PC-9 (cell line): Measurements from ENCODE around the gene OR10A4. TPM values are rescaled to one million over a fixed set of nuclear protein-coding genes. Genes with fewer than 3 reads are reported as not detected.
A peak's percentile ranks its signal among the peaks of the same experiment; 100 is the strongest.

Experiments
- BruUV-seq: library from RNA; stranded (reverse); fragments of 400-500 nt; replicated peaks from 2 replicates; lab custom pipeline; 2021; lab: Mats Ljungman, UMichigan
- CTCF ChIA-PET: fragments of 300-600 bp; sonication (Branson Sonifier 250); formaldehyde crosslinking; loops from one replicate; lab custom pipeline; 2022; ENCODE audit warnings: antibody characterized with exemption; lab: Charles Lee
- POLR2A ChIA-PET: fragments of 300-600 bp; sonication (Branson Sonifier 250); formaldehyde crosslinking; loops from one replicate; lab custom pipeline; 2022; ENCODE audit warnings: antibody characterized with exemption; ENCODE audit not compliant: unreplicated experiment; lab: Charles Lee
- DNase-seq, 2 experiments: peaks; one replicate each; pipeline versions ENCODE4 v3.0.0 to v3.0.0-alpha.2; 2015 to 2022; ENCODE audit warnings: mixed read lengths in 1 of 2
- H2AFZ ChIP-seq: fragments of 200-600 bp; sonication (generic); 2 replicates; pipeline ENCODE4 v1.8.1; 2017; ENCODE audit warnings: antibody characterized with exemption
- H3F3A ChIP-seq: fragments of 200-600 bp; sonication (generic); 2 replicates; pipeline ENCODE4 v1.8.1; 2017; ENCODE audit warnings: antibody characterized with exemption, mild to moderate bottlenecking, low read depth; ENCODE audit not compliant: insufficient read depth
- H3K27ac ChIP-seq: fragments of 200-600 bp; sonication (generic); 2 replicates; pipeline ENCODE4 v1.6.1; 2016; ENCODE audit warnings: mixed run types
- H3K27me3 ChIP-seq: fragments of 200-600 bp; sonication (generic); 2 replicates; pipeline ENCODE4 v1.6.1; 2016; ENCODE audit warnings: low read depth, mixed run types; ENCODE audit not compliant: insufficient read depth
- H3K36me3 ChIP-seq: fragments of 200-600 bp; sonication (generic); 2 replicates; pipeline ENCODE4 v1.6.1; 2016; ENCODE audit warnings: low read depth, mixed run types
- H3K4me1 ChIP-seq: fragments of 200-600 bp; sonication (generic); replicated peaks from 2 replicates; pipeline ENCODE4 v1.6.1; 2016; ENCODE audit warnings: mixed run types; ENCODE audit not compliant: insufficient read depth
- H3K4me2 ChIP-seq: fragments of 200-600 bp; sonication (generic); 2 replicates; pipeline ENCODE4 v1.6.1; 2017; ENCODE audit warnings: mixed run types
- H3K4me3 ChIP-seq: fragments of 200-600 bp; sonication (generic); 2 replicates; pipeline ENCODE4 v1.6.1; 2016; ENCODE audit warnings: mixed run types
- H3K79me2 ChIP-seq: fragments of 200-600 bp; sonication (generic); 2 replicates; pipeline ENCODE4 v1.6.1; 2017; ENCODE audit warnings: low read depth, mixed run types
- H3K9me2 ChIP-seq: fragments of 200-600 bp; sonication (generic); 2 replicates; pipeline ENCODE4 v1.8.1; 2017; ENCODE audit warnings: mild to moderate bottlenecking; ENCODE audit not compliant: insufficient read depth
- H3K9me3 ChIP-seq: fragments of 200-600 bp; sonication (generic); 2 replicates; pipeline ENCODE4 v1.8.1; 2016; ENCODE audit warnings: low read depth; ENCODE audit not compliant: insufficient read depth
- H4K20me1 ChIP-seq: fragments of 200-600 bp; sonication (generic); 2 replicates; pipeline ENCODE4 v1.8.1; 2017; ENCODE audit not compliant: insufficient read depth
- CTCF ChIP-seq: fragments of 200-600 bp; sonication (generic); conservative IDR thresholded peaks from 2 replicates; pipeline ENCODE4 v1.6.1; 2017; ENCODE audit warnings: mixed run types, antibody characterized with exemption, mild to moderate bottlenecking, moderate library complexity
- EZH2 ChIP-seq: fragments of 200-600 bp; sonication (generic); IDR thresholded peaks from 2 replicates; pipeline ENCODE4 v1.8.0; 2017; ENCODE audit warnings: antibody characterized with exemption, low read depth
- intact Hi-C: fragments of 100-400 bp; cut with micrococcal nuclease; formaldehyde crosslinking; loops from one replicate; pipeline ENCODE4 v1.10.0; 2022; ENCODE audit not compliant: unreplicated experiment
- total RNA-seq: library from RNA; stranded (reverse); gene quantifications from 2 replicates; pipeline ENCODE4 v1.2.3, GENCODE V29; 2021

OR10A4 gene
- total RNA-seq, 1 experiment from 2014 or later, result not detected

GRCh38 chr11:6855971-6856541, 20.4 kb upstream of the OR10A4 start:
- Histone ChIP-seq H4K20me1 (no peaks in the 10 kb centered on the region), H3K36me3 (no peaks in the 10 kb centered on the region), H3K4me1 (no peaks in the 10 kb centered on the region), H3K79me2 (no peaks in the 10 kb centered on the region), H3K9me3 (no peaks in the 10 kb centered on the region), H3F3A (no peaks in the 10 kb centered on the region), H3K9me2 (no peaks in the 10 kb centered on the region), H3K27me3 (no peaks in the 10 kb centered on the region), H3K4me2 (no peak overlapping the region), H3K4me3 (no peak overlapping the region), H2AFZ (no peak overlapping the region), H3K27ac (no peak overlapping the region)
- intact Hi-C loops, result no loop called here
- ChIA-PET POLR2A (no interaction called here), CTCF (no interaction called here)
- peak in 1 of 2 experiments; percentile 10 for DNase-seq
- BruUV-seq, result no TSS peak
- no peak for TF ChIP-seq EZH2
- TF ChIP-seq CTCF, result no peak

- no peak for DNase-seq
These were observed 19.6 kb upstream of the OR10A4 start for GRCh38 chr11:6856871-6857270.

GRCh38 chr11:6862961-6863360, 13.5 kb upstream of the OR10A4 start, which contains the start of gene OR10A2:
Gene OR10A2, plus strand, starts transcription at chr11:6863057. Its CDS starts 6,698 bp downstream, at chr11:6869755.
- H3F3A ChIP-seq, result no peaks in the 10 kb centered on the region
- no peaks in the 10 kb centered on the region for H3K36me3 ChIP-seq
- H3K4me2 ChIP-seq, result no peak within 1 kb of the TSS
- intact Hi-C loops, result no loop called here
- ChIA-PET CTCF (no interaction called here), POLR2A (no interaction called here)
- BruUV-seq, result no TSS peak
- H3K9me2 ChIP-seq, result no peaks in the 10 kb centered on the region
- no peak within 1 kb of the TSS for H3K27ac ChIP-seq
- no peaks in the 10 kb centered on the region for H3K27me3 ChIP-seq
- no peak for TF ChIP-seq CTCF
- no peak for TF ChIP-seq EZH2
- H2AFZ ChIP-seq, result no peak within 1 kb of the TSS
- no peak within 1 kb of the TSS for H3K4me3 ChIP-seq
- H3K4me1 ChIP-seq, result no peaks in the 10 kb centered on the region
- H4K20me1 ChIP-seq, result no peaks in the 10 kb centered on the region
- no peaks in the 10 kb centered on the region for H3K79me2 ChIP-seq
- H3K9me3 ChIP-seq, result no peaks in the 10 kb centered on the region
- no peak for DNase-seq

More at GRCh38 chr11:6856871-6857270, 19.6 kb upstream of the OR10A4 start:
- H3K4me1 ChIP-seq, result no peaks in the 10 kb centered on the region
- H3K36me3 ChIP-seq, result no peaks in the 10 kb centered on the region
- intact Hi-C loops, result no loop called here
- H4K20me1 ChIP-seq, result no peaks in the 10 kb centered on the region
- no peaks in the 10 kb centered on the region for H3K27me3 ChIP-seq
- H3K27ac ChIP-seq, result no peak overlapping the region
- no peaks in the 10 kb centered on the region for H3K9me2 ChIP-seq
- H3F3A ChIP-seq, result no peaks in the 10 kb centered on the region
- TF ChIP-seq EZH2 (no peak), CTCF (no peak)
- H3K79me2 ChIP-seq, result no peaks in the 10 kb centered on the region
- CTCF ChIA-PET, result no interaction called here
- no peaks in the 10 kb centered on the region for H3K9me3 ChIP-seq
- POLR2A ChIA-PET, result no interaction called here
- no peak overlapping the region for H3K4me3 ChIP-seq
- no TSS peak for BruUV-seq
- no peak overlapping the region for H3K4me2 ChIP-seq
- no peak overlapping the region for H2AFZ ChIP-seq
